ENCODE results near the gene NPTXR. TPM values are rescaled to one million over a fixed set of nuclear protein-coding genes. Genes with fewer than 3 reads are reported as not detected.
"Not testable (repeated sequence)": the region's sequence is repeated elsewhere in the genome, so short reads cannot be mapped to it uniquely, and the experiment has no call there.

NPTXR gene
- total RNA-seq, 1 donor: 0.94 TPM

GRCh38 chr22:38863531-38864131 is 19.8 kb upstream of the NPTXR start:
- Histone ChIP-seq H3K4me1 (ENCODE audit: insufficient read depth, low read length) (peaks cover 2% of the 10 kb centered on the region), H3K4me3 (ENCODE audit: low read length) (no peak overlapping the region), H3K9me3 (ENCODE audit: low read depth, low read length) (no peaks in the 10 kb centered on the region), H3K27me3 (ENCODE audit: insufficient read depth, low read length) (no peaks in the 10 kb centered on the region)

- Histone ChIP-seq H3K4me1 (ENCODE audit: insufficient read depth, low read length) (no peaks in the 10 kb centered on the region), H3K4me3 (ENCODE audit: low read length) (no peak overlapping the region), H3K27me3 (ENCODE audit: insufficient read depth, low read length) (no peaks in the 10 kb centered on the region), H3K9me3 (ENCODE audit: low read depth, low read length) (no peaks in the 10 kb centered on the region)
Observed at GRCh38 chr22:38862375-38863329, 18.8 kb upstream of the NPTXR start.

- no peaks in the 10 kb centered on the region for H3K4me1 ChIP-seq (ENCODE audit: insufficient read depth, low read length)
- H3K4me3 ChIP-seq (ENCODE audit: low read length): no peak overlapping the region
- no peaks in the 10 kb centered on the region for H3K9me3 ChIP-seq (ENCODE audit: low read depth, low read length)
- H3K27me3 ChIP-seq (ENCODE audit: insufficient read depth, low read length): no peaks in the 10 kb centered on the region
Observed at GRCh38 chr22:38861927-38862326, 18.1 kb upstream of the NPTXR start.

GRCh38 chr22:38861170-38861876 is 17.5 kb upstream of the NPTXR start:
- Histone ChIP-seq H3K4me3 (ENCODE audit: low read length) (no peak overlapping the region), H3K27me3 (ENCODE audit: insufficient read depth, low read length) (no peaks in the 10 kb centered on the region), H3K9me3 (ENCODE audit: low read depth, low read length) (no peaks in the 10 kb centered on the region), H3K4me1 (ENCODE audit: insufficient read depth, low read length) (no peaks in the 10 kb centered on the region)

GRCh38 chr22:38860283-38861169 is 16.7 kb upstream of the NPTXR start:
- Histone ChIP-seq H3K9me3 (ENCODE audit: low read depth, low read length) (no peaks in the 10 kb centered on the region), H3K4me1 (ENCODE audit: insufficient read depth, low read length) (no peaks in the 10 kb centered on the region), H3K4me3 (ENCODE audit: low read length) (no peak overlapping the region), H3K27me3 (ENCODE audit: insufficient read depth, low read length) (no peaks in the 10 kb centered on the region)

GRCh38 chr22:38859581-38860282 is 15.9 kb upstream of the NPTXR start:
- Histone ChIP-seq H3K4me3 (ENCODE audit: low read length) (no peak overlapping the region), H3K27me3 (ENCODE audit: insufficient read depth, low read length) (no peaks in the 10 kb centered on the region), H3K4me1 (ENCODE audit: insufficient read depth, low read length) (no peaks in the 10 kb centered on the region), H3K9me3 (ENCODE audit: low read depth, low read length) (no peaks in the 10 kb centered on the region)

GRCh38 chr22:38858492-38858891 is 14.7 kb upstream of the NPTXR start:
- Histone ChIP-seq H3K27me3 (ENCODE audit: insufficient read depth, low read length) (no peaks in the 10 kb centered on the region), H3K4me3 (ENCODE audit: low read length) (no peak overlapping the region), H3K9me3 (ENCODE audit: low read depth, low read length) (no peaks in the 10 kb centered on the region), H3K4me1 (ENCODE audit: insufficient read depth, low read length) (no peaks in the 10 kb centered on the region)

GRCh38 chr22:38854476-38854875 is 10.6 kb upstream of the NPTXR start:
- H3K9me3 ChIP-seq (ENCODE audit: low read depth, low read length); H3K4me3 ChIP-seq (ENCODE audit: low read length); H3K27me3 ChIP-seq (ENCODE audit: insufficient read depth, low read length); H3K4me1 ChIP-seq (ENCODE audit: insufficient read depth, low read length): not testable (repeated sequence)

- H3K27me3 ChIP-seq (ENCODE audit: insufficient read depth, low read length); H3K9me3 ChIP-seq (ENCODE audit: low read depth, low read length); H3K4me1 ChIP-seq (ENCODE audit: insufficient read depth, low read length); H3K4me3 ChIP-seq (ENCODE audit: low read length): not testable (repeated sequence)
Observed at GRCh38 chr22:38853883-38854282, 10.1 kb upstream of the NPTXR start.

- Histone ChIP-seq H3K9me3 (ENCODE audit: low read depth, low read length) (no peaks in the 10 kb centered on the region), H3K4me3 (ENCODE audit: low read length) (no peak overlapping the region), H3K4me1 (ENCODE audit: insufficient read depth, low read length) (no peaks in the 10 kb centered on the region), H3K27me3 (ENCODE audit: insufficient read depth, low read length) (no peaks in the 10 kb centered on the region)
Observed at GRCh38 chr22:38853196-38853651, 9.4 kb upstream of the NPTXR start.

GRCh38 chr22:38852522-38852921 is 8.7 kb upstream of the NPTXR start:
- Histone ChIP-seq H3K27me3 (ENCODE audit: insufficient read depth, low read length) (no peaks in the 10 kb centered on the region), H3K9me3 (ENCODE audit: low read depth, low read length) (no peaks in the 10 kb centered on the region)

GRCh38 chr22:38850941-38851849 is 7.4 kb upstream of the NPTXR start:
- Histone ChIP-seq H3K4me1 (ENCODE audit: insufficient read depth, low read length) (no peaks in the 10 kb centered on the region), H3K27me3 (ENCODE audit: insufficient read depth, low read length) (peaks cover 2% of the 10 kb centered on the region), H3K9me3 (ENCODE audit: low read depth, low read length) (no peaks in the 10 kb centered on the region), H3K4me3 (ENCODE audit: low read length) (no peak overlapping the region)

More at GRCh38 chr22:38852522-38852921, 8.7 kb upstream of the NPTXR start:
- Histone ChIP-seq H3K4me1 (ENCODE audit: insufficient read depth, low read length) (no peaks in the 10 kb centered on the region), H3K4me3 (ENCODE audit: low read length) (no peak overlapping the region)

GRCh38 chr22:38850399-38850798 is 6.6 kb upstream of the NPTXR start:
- no peak overlapping the region for H3K4me3 ChIP-seq (ENCODE audit: low read length)
- peaks cover 6% of the 10 kb centered on the region for H3K27me3 ChIP-seq (ENCODE audit: insufficient read depth, low read length)
- H3K4me1 ChIP-seq (ENCODE audit: insufficient read depth, low read length): no peaks in the 10 kb centered on the region
- no peaks in the 10 kb centered on the region for H3K9me3 ChIP-seq (ENCODE audit: low read depth, low read length)

Measured in mononuclear cell (primary cell).